ENCODE results near the gene L1CAM. TPM values are rescaled to one million over a fixed set of nuclear protein-coding genes. Genes with fewer than 3 reads are reported as not detected.

The L1CAM gene
- total and polyA plus RNA-seq, 4 donors: 0.19 to 0.83 (median 0.47) TPM

DNA sequence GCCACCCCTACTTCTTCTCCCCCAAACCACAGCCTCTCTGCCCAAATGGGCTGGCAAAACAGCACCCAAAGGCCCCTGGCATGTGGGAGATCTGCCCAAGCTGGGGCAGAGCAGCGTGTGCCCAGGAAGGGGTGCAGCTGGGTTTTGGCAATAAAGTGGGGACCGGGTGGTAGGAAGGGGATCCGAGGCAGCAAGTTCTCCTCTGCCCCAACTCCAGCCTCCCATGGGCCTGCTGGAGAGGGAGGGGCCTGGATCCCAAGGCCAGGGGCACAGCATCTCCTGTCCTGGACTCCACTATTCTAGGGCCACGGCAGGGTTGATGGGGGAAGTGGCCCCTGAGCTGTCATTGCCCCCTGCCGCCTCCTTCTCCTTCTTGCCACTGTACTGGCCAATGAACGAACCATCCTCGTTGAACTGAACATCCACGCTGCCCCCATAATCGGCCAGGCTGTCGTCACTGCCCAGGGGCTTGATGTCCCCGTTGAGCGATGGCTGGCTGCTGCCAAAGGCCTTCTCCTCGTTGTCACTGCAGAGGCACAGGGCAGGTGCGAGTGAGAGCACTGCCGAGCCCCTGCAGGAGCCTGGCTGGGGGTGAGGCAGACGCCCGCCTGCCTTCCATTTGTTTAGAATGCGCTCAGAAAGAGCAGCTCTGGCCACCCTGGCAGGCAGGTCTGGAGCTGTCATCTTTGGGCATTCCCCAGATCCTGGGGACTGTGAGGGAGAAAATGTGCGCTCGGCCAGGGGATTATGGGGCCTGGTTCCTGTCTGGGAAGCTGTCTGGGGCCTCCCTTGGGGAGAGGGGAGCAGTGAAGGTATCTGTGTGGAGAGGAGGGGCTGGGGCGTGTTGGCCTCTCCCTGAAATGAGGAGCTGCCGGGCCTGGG is 23.4 kb downstream of the L1CAM start:
- ATAC-seq (ENCODE audit: insufficient read depth, low FRiP score): no peak
- Histone ChIP-seq H3K36me3 (ENCODE audit: control insufficient read depth in 4 of 4, insufficient read depth in 4 of 4, low read length in 4 of 4) (no peaks in the 10 kb centered on the region), H3K27ac (ENCODE audit: low read depth in 1 of 2, low read length in 1 of 2) (no peak overlapping the region), H3K4me3 (no peak overlapping the region), H3K4me1 (ENCODE audit: control insufficient read depth in 5 of 5, insufficient read depth in 5 of 5, low read length in 5 of 5) (no peaks in the 10 kb centered on the region), H3K27me3 (ENCODE audit: control insufficient read depth in 3 of 3, insufficient read depth in 3 of 3, low read length in 2 of 3) (peaks cover 2 to 18% (median 4%) of the 10 kb centered on the region in 3 donors), H3K9ac (ENCODE audit: insufficient read depth in 1 of 2, low read length in 2 of 2) (no peak overlapping the region), H3K9me3 (ENCODE audit: control insufficient read depth in 4 of 4, insufficient read depth in 3 of 4, low read length in 3 of 4) (peaks cover 0 to 4% (median 0%) of the 10 kb centered on the region in 4 donors)
- DNase-seq: no peak
- WGBS, 2 donors: 57 to 72% methylated on average over 13 to 22 of the region's 22 CpGs
- TF ChIP-seq, protein P1, sequence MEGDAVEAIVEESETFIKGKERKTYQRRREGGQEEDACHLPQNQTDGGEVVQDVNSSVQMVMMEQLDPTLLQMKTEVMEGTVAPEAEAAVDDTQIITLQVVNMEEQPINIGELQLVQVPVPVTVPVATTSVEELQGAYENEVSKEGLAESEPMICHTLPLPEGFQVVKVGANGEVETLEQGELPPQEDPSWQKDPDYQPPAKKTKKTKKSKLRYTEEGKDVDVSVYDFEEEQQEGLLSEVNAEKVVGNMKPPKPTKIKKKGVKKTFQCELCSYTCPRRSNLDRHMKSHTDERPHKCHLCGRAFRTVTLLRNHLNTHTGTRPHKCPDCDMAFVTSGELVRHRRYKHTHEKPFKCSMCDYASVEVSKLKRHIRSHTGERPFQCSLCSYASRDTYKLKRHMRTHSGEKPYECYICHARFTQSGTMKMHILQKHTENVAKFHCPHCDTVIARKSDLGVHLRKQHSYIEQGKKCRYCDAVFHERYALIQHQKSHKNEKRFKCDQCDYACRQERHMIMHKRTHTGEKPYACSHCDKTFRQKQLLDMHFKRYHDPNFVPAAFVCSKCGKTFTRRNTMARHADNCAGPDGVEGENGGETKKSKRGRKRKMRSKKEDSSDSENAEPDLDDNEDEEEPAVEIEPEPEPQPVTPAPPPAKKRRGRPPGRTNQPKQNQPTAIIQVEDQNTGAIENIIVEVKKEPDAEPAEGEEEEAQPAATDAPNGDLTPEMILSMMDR (IDR thresholded peaks at IDR 0.05; ENCODE audit: control extremely low read depth, extremely low read depth): no peak

DNA sequence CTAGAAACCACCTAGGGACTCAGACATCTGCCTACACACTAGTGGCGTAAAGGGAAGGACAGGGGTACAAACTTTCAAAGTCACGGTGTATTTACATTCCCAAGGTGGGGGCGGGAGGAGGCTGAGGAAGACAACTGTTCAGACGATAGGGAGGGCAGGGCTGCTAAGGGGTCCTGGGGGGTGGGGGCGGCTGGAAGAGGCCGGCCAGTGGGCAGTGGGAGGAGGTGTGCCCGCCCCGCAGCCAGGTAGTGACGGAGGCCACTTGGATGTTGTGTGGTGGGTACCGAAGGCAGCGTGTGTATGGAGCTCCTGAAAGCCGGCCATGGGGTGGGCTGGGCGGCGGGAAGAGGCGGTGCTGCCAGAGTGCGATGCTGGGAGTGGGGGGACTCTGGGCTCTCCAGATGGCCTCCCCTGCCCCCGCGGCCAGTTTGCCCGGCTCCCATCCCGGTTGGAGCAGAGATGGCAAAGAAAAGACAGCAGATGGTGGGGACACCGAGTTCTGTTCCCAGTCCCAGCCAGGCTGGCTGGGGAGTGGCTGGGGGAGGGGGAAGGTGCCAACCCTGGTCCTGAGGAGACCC is 24.2 kb downstream of the L1CAM start:
- peaks cover 2 to 18% (median 4%) of the 10 kb centered on the region in 3 donors for H3K27me3 ChIP-seq (ENCODE audit: control insufficient read depth in 3 of 3, insufficient read depth in 3 of 3, low read length in 2 of 3)
- H3K9ac ChIP-seq (ENCODE audit: insufficient read depth in 1 of 2, low read length in 2 of 2): no peak overlapping the region
- no peaks in the 10 kb centered on the region for H3K4me1 ChIP-seq (ENCODE audit: control insufficient read depth in 5 of 5, insufficient read depth in 5 of 5, low read length in 5 of 5)
- 69 to 93% methylated on average over 3 to 21 of the region's 21 CpGs for WGBS, 2 donors
- DNase-seq (no peak), ATAC-seq (ENCODE audit: insufficient read depth, low FRiP score) (no peak)
- H3K4me3 ChIP-seq: no peak overlapping the region
- TF ChIP-seq, protein P1 (IDR thresholded peaks at IDR 0.05; ENCODE audit: control extremely low read depth, extremely low read depth): no peak
- H3K27ac ChIP-seq (ENCODE audit: low read depth in 1 of 2, low read length in 1 of 2): no peak overlapping the region
- H3K36me3 ChIP-seq (ENCODE audit: control insufficient read depth in 4 of 4, insufficient read depth in 4 of 4, low read length in 4 of 4): no peaks in the 10 kb centered on the region
- H3K9me3 ChIP-seq (ENCODE audit: control insufficient read depth in 4 of 4, insufficient read depth in 3 of 4, low read length in 3 of 4): peaks cover 0 to 4% (median 0%) of the 10 kb centered on the region in 4 donors

DNA sequence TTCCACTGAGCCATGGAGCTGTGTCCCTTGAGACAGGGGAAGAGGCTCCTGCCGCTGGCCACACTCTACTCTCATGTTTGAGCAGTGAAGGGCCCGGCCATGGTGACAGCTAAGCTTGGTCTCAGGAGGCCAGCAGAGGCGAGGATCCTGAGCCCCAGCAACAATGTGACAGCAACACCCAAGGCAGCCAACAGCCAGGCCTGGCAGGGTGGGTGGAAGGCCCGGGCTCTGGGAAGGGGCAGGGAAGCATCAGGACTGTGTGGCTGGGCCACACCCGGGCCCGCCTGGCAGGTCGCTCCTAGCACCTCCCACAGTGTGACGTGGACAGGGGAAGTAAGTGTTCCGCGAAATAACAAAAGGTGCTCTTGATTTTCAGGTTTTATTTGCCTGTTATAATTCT is 24.8 kb downstream of the L1CAM start:
- TF ChIP-seq, protein P1 (IDR thresholded peaks at IDR 0.05; ENCODE audit: control extremely low read depth, extremely low read depth): no peak
- ATAC-seq (ENCODE audit: insufficient read depth, low FRiP score): no peak
- WGBS, 2 donors: 65 to 74% methylated on average over 10 of the region's 10 CpGs
- no peak for DNase-seq
- Histone ChIP-seq H3K36me3 (ENCODE audit: control insufficient read depth in 4 of 4, insufficient read depth in 4 of 4, low read length in 4 of 4) (no peaks in the 10 kb centered on the region), H3K27ac (ENCODE audit: low read depth in 1 of 2, low read length in 1 of 2) (no peak overlapping the region), H3K9me3 (ENCODE audit: control insufficient read depth in 4 of 4, insufficient read depth in 3 of 4, low read length in 3 of 4) (peaks cover 0 to 4% (median 0%) of the 10 kb centered on the region in 4 donors), H3K4me3 (no peak overlapping the region), H3K9ac (ENCODE audit: insufficient read depth in 1 of 2, low read length in 2 of 2) (no peak overlapping the region), H3K27me3 (ENCODE audit: control insufficient read depth in 3 of 3, insufficient read depth in 3 of 3, low read length in 2 of 3) (peaks cover 4 to 21% (median 4%) of the 10 kb centered on the region in 3 donors), H3K4me1 (ENCODE audit: control insufficient read depth in 5 of 5, insufficient read depth in 5 of 5, low read length in 5 of 5) (no peaks in the 10 kb centered on the region)
